ENCODE data around the gene PLEKHH1.

PLEKHH1 gene

DNA sequence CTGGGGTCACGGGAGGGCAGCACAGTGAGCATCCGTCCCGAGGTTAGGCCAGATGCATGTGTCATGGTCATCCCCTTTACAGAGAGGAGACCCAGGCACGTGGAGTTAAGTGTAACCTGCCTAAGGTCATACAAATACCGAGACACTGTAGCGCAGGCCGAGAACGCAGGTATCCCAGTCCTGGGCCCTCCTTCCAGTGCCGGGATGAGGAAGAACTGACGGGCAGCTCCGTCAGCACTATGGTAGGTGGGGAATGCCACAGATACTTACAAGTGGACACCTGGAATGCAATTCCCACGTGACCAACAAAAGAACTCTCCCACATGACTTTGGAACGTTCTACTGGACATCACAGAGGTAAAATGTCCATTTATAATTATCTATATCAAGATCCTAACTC, 35.9 kb upstream of the PLEKHH1 start:
- no peak for DNase-seq (ENCODE audit: low read depth)
- in situ Hi-C loops (cut with HindIII; ENCODE audit: low sequenced_read_pairs): no loop called here
- H3K4me3 ChIP-seq (ENCODE audit: low read depth, low read length): no peak overlapping the region
- TF ChIP-seq, protein P1, sequence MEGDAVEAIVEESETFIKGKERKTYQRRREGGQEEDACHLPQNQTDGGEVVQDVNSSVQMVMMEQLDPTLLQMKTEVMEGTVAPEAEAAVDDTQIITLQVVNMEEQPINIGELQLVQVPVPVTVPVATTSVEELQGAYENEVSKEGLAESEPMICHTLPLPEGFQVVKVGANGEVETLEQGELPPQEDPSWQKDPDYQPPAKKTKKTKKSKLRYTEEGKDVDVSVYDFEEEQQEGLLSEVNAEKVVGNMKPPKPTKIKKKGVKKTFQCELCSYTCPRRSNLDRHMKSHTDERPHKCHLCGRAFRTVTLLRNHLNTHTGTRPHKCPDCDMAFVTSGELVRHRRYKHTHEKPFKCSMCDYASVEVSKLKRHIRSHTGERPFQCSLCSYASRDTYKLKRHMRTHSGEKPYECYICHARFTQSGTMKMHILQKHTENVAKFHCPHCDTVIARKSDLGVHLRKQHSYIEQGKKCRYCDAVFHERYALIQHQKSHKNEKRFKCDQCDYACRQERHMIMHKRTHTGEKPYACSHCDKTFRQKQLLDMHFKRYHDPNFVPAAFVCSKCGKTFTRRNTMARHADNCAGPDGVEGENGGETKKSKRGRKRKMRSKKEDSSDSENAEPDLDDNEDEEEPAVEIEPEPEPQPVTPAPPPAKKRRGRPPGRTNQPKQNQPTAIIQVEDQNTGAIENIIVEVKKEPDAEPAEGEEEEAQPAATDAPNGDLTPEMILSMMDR (IDR thresholded peaks at IDR 0.05; ENCODE audit: low read depth, low read length, missing control alignments): no peak

DNA sequence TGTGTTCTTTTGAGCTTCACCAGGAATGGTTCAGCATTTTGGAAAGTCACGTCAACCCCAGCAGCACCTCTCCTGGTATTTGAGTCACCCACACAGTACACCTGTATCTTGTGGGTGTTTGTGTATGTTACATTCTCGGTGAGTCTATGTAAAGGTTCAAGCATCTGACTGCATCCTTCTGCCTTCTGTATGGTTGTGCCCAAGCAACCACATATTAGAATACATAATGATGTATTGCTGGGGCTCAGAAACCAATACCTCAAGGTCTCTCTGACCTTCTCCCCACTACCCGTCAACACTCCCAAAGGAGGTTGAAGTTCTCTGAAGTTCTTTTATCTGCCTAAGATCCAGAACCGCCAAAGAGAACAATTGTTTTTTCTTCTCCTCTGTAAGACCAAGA, 35.4 kb upstream of the PLEKHH1 start:
- H3K4me3 ChIP-seq (ENCODE audit: low read depth, low read length): no peak overlapping the region
- in situ Hi-C loops (cut with HindIII; ENCODE audit: low sequenced_read_pairs): no loop called here
- DNase-seq (ENCODE audit: low read depth): no peak
- TF ChIP-seq, protein P1 (IDR thresholded peaks at IDR 0.05; ENCODE audit: low read depth, low read length, missing control alignments): no peak

DNA sequence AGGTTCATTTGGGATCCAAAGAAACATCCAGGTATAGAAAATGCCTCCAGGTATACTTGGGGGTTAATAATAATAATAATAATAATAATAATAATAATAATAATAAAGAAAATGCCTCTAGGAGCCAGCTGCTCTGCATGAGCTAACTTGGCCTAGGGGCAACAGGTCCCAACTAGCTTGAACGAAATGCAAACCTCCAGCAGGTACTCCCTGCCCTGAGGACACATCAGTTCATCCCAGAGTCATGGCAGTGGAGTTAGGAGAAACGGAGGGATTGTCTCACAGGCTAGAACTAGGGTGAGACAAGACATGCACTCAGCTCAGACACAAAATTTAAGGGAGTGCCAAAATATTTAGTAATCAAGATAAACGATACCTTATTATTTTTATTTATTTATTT, 32.1 kb upstream of the PLEKHH1 start:
- no peak overlapping the region for H3K4me3 ChIP-seq (ENCODE audit: low read depth, low read length)
- TF ChIP-seq, protein P1 (IDR thresholded peaks at IDR 0.05; ENCODE audit: low read depth, low read length, missing control alignments): no peak
- in situ Hi-C loops (cut with HindIII; ENCODE audit: low sequenced_read_pairs): no loop called here
- DNase-seq (ENCODE audit: low read depth): no peak

DNA sequence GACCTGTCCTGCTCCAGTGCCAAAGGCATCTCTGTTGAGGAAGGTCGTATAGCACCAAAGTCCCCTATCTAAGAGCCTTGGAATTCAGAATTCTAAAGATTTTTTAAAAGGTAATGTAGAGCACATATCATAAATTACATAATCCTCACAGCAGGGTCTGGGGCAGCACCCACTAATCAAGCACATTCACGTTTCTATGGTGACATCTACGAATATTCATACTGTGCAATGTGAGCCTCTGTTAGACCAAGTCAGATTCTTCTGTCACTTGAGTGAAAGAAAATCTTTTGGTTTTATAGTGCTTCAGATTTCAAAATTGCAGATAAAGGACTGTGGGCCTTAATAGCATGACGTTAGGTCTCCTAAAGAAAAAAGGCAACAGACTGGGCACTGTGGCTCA, 31.4 kb upstream of the PLEKHH1 start:
- no peak overlapping the region for H3K4me3 ChIP-seq (ENCODE audit: low read depth, low read length)
- in situ Hi-C loops (cut with HindIII; ENCODE audit: low sequenced_read_pairs): no loop called here
- TF ChIP-seq, protein P1 (IDR thresholded peaks at IDR 0.05; ENCODE audit: low read depth, low read length, missing control alignments): no peak
- DNase-seq (ENCODE audit: low read depth): no peak

DNA sequence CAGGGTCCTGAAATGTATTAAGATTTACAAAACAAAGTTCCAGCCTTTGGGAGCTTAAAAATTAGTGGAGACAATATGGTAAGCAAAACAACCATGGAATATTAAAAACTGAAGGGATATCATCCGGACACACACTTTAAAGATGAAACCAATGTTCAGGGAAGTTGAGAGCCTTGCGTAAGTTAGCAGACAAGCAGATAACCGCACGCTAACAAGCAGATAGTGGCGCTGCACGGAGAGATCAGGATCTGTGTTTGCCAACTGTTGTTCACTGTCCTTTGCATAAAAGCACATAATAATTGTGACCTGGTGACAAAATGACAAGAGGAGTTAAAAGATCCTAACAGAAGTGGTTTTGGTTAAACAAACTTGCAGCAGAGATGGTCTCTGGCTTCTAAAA, 30.2 kb upstream of the PLEKHH1 start:
- H3K4me3 ChIP-seq (ENCODE audit: low read depth, low read length): no peak overlapping the region
- TF ChIP-seq, protein P1 (IDR thresholded peaks at IDR 0.05; ENCODE audit: low read depth, low read length, missing control alignments): no peak
- in situ Hi-C loops (cut with HindIII; ENCODE audit: low sequenced_read_pairs): no loop called here
- no peak for DNase-seq (ENCODE audit: low read depth)

DNA sequence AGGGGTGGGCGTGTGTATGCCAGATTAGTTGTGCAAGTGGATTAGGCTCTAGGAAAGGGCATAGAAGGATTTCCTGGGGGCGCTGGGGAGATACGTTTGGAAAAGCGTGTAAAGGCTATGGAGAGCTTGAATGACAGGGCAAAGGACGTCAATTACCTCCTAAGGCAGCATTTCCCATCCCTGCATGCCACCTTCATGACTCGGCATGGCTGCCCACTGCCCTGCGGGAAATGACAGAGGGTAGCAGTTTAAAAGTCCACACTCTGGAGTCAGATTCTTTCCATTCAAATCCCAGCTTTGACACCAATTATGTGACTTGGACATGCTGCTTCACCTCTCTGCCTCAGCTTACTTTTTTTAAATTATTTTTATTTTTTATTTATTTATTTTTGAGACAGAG, 29.8 kb upstream of the PLEKHH1 start:
- TF ChIP-seq, protein P1 (IDR thresholded peaks at IDR 0.05; ENCODE audit: low read depth, low read length, missing control alignments): no peak
- in situ Hi-C loops (cut with HindIII; ENCODE audit: low sequenced_read_pairs): no loop called here
- DNase-seq (ENCODE audit: low read depth): no peak
- no peak overlapping the region for H3K4me3 ChIP-seq (ENCODE audit: low read depth, low read length)

DNA sequence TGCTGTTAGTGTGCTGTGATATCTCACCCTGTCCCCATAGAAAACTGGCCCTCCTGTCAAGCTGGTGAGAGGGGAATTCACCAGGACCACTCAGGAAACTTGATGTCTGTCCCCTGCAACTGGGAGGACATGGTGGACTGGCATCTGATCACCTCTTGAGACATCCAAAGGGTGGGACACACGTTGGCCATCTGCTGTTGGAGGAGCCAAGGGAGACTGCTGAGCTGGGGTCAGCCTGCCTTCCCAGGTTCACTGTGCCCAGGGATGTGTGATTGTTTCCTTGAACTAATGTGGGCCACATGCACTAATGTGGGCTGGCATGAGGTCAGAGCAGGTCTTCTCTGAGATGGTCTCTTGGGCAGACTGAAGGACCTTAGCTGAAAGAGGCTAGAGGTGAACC, 27.8 kb upstream of the PLEKHH1 start:
- in situ Hi-C loops (cut with HindIII; ENCODE audit: low sequenced_read_pairs): no loop called here
- TF ChIP-seq, protein P1 (IDR thresholded peaks at IDR 0.05; ENCODE audit: low read depth, low read length, missing control alignments): no peak
- no peak overlapping the region for H3K4me3 ChIP-seq (ENCODE audit: low read depth, low read length)
- no peak for DNase-seq (ENCODE audit: low read depth)

Data from astrocyte of the cerebellum (primary cell).